NK-92 treated with Interleukin-12 subunit alpha and Interleukin-12 subunit beta, amount 100 ng/mL, for 24 hours (cell line): ENCODE results near the gene CAPZB.

Experiments used
- DNase-seq: peaks from one replicate; lab custom pipeline; 2025; lab: John Stamatoyannopoulos, UW

Gene CAPZB

GRCh38 chr1:19429611-19430010 is 55.7 kb downstream of the CAPZB start:
- DNase-seq = no peak

- no peak for DNase-seq
These were observed 58.1 kb downstream of the CAPZB start for GRCh38 chr1:19427087-19427781.

DNA sequence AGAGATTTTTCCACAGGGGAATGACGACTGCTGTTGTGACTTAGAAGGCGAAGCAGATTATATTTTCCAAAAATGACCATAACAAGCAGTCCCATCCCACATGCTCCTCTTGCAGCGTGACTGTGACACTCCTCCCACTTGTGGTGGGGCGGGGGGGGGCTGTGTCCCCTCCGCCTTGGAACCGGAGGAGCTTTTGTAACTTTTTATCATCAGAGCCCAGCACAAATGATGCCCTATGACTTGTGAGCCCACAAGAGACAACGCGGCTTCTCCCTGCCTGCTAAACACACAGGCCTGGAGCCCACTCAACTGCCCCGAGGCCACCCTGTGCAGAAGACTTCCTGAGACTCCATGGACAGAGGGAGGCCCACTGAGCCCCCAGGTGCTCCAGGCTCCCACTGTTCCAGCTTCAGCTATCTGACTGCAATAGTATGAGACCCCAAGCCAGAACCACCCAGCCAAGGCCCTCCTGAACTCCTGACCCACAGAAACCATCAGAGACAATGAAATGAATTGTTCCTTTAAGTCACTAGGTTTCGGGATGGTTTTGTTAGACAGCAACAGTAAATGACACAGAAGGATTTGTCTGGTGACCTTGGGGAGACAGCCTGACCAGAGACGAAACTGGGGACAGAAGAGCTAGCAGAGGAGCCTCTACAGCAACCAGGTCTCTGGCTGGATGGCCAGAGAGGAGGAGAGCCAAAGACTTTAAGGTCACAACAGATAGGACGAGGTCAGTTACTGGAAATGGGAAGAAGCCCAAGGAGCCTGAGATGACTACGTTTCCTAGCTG is 58.8 kb downstream of the CAPZB start:
- DNase-seq = no peak

GRCh38 chr1:19425646-19426239 is 59.6 kb downstream of the CAPZB start:
- DNase-seq = no peak

- DNase-seq = no peak
These were observed 60.4 kb downstream of the CAPZB start for GRCh38 chr1:19424651-19425570.

GRCh38 chr1:19423130-19423529 is 62.2 kb downstream of the CAPZB start:
- DNase-seq = no peak

- DNase-seq = no peak
These were observed 64.0 kb downstream of the CAPZB start for GRCh38 chr1:19421365-19421764.

GRCh38 chr1:19420606-19421005 is 64.7 kb downstream of the CAPZB start:
- no peak for DNase-seq

GRCh38 chr1:19419691-19420090 is 65.6 kb downstream of the CAPZB start:
- no peak for DNase-seq

GRCh38 chr1:19418503-19418971 is 66.8 kb downstream of the CAPZB start:
- DNase-seq = no peak

- DNase-seq = no peak
These were observed 68.3 kb downstream of the CAPZB start for GRCh38 chr1:19416921-19417470.

- DNase-seq = no peak
These were observed 69.2 kb downstream of the CAPZB start for GRCh38 chr1:19416145-19416544.

- no peak for DNase-seq
These were observed 70.7 kb downstream of the CAPZB start for GRCh38 chr1:19414515-19415121.

DNA sequence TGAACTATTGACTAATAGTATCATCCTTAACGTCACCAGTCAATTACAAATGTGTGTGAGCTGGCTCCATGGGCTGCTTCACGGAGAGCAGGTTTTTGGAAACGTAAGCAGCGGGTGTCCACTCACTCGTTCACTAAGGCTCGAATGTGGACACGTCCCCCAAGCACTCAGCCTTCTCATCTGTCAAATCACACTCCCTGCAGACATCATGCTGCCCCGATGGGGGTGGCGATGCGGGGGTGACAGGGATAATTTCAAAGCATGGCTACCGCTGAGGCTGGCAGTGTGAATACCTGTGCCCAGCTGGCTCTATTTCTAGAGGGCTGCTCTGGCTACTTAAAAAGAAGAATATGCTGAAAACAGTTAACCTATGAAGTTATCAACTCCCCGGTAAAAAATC is 71.3 kb downstream of the CAPZB start:
- no peak for DNase-seq

GRCh38 chr1:19412654-19413053 is 72.7 kb downstream of the CAPZB start:
- DNase-seq = no peak

DNA sequence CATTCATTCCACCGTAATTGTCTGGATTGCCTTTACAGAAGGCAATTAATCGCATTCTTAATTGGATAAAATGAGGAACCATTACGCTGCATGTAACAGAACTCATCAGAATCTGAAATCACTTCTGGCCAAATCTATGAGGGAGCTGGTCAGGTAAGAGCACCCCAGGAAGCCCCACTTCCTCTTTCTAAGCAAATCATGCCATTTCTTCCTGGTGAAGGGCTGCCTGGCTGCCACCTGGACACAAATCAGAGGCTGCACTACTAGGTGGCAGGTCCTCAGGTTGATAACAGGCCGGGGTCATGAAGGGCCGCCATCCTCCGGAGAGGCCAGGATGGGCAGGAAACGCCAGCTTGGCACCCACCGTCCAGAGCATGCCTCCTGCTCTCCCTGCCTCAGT is 73.7 kb downstream of the CAPZB start:
- no peak for DNase-seq

DNA sequence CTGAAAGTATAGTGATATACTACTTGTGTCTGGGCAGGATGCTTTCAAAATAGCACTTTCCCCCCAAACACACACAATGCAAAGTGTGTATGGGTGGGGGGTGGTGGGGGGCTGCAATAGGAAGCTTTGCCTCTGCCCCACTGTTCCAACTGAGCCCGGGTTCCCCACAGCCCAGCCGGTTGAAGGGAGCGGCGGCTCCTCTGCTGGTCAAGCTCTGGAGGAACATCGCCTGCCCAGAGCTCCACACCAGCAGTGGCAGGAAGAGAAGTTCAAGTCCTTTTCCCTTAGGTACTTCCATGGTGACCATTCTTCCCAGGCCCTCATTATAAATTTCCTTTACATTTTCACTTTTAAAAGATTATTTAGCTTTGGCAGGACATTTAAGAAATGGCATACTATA is 74.9 kb downstream of the CAPZB start:
- DNase-seq = no peak

DNA sequence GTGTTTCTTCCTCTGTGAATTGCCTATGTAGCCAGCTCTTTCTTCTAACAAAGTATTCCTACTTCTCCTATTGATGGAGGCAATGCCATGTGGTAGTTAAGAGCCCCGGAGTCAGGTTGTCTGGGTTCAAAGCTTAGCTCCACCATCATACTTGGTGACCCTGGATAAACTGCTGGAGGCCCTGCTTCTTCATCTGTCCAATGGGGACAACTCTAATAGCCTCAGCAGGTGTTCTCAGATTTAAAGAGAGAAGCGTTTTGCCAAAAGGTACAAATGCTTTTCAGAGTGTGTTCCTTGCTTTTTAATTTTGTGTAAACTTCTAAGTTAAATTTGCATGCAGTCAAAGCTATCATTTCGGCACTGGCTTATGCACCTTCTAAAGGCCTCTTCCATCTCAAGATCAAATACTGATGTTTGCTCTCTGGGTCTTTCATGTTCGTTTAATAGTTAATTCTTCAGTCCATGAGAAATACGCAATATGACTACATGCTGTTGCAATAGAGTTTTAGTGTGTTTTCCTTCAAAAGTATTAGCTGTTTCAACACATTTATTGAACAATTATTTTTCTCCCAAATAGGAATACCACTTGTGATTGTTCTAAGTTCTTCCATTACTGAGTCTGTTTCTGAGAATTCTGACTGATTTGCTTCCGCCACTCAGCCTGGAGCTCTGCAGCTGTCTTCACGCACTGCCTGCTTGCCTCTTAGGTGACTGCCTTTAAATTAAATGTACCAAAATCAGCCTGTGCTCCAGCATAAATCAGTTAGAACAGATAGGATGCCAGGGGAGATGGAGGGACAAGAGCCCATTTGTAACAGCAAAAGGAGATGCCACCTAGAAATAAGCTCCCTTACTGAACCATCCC is 75.6 kb downstream of the CAPZB start:
- no peak for DNase-seq

- DNase-seq = no peak
These were observed 77.7 kb downstream of the CAPZB start for GRCh38 chr1:19407494-19408096.

GRCh38 chr1:19406680-19407079 is 78.7 kb downstream of the CAPZB start:
- no peak for DNase-seq
